Activated T-helper 9 cell treated with anti-CD3 and anti-CD28 coated beads, Interleukin-2, amount 50 U/mL, for 16 hours (primary cell): Measurements from ENCODE around the gene DHRS1.

Experiments used
- DNase-seq: peaks from one replicate; pipeline ENCODE4 v3.0.0-alpha.2; 2020; ENCODE audit warnings: low read depth

Gene DHRS1

GRCh38 chr14:24282736-24283135 lies 16.8 kb downstream of the DHRS1 start:
- DNase-seq, result no peak

- DNase-seq, result no peak
These were observed 17.9 kb downstream of the DHRS1 start for GRCh38 chr14:24281636-24282035.

- DNase-seq, result no peak
These were observed 18.7 kb downstream of the DHRS1 start for GRCh38 chr14:24280797-24281460.

GRCh38 chr14:24279301-24280186 lies 20.0 kb downstream of the DHRS1 start:
- DNase-seq, result peak; percentile 32

GRCh38 chr14:24278424-24278823 lies 21.2 kb downstream of the DHRS1 start:
- DNase-seq, result no peak

- no peak for DNase-seq
These were observed 21.8 kb downstream of the DHRS1 start for GRCh38 chr14:24277606-24278321.

- no peak for DNase-seq
These were observed 22.5 kb downstream of the DHRS1 start for GRCh38 chr14:24277071-24277470.

- DNase-seq, result peak; percentile 27
These were observed 25.5 kb downstream of the DHRS1 start for GRCh38 chr14:24274101-24274543.

- no peak for DNase-seq
These were observed 26.1 kb downstream of the DHRS1 start for GRCh38 chr14:24273422-24273998.

GRCh38 chr14:24272467-24272866 lies 27.1 kb downstream of the DHRS1 start:
- DNase-seq, result no peak

GRCh38 chr14:24271834-24272263 lies 27.7 kb downstream of the DHRS1 start:
- no peak for DNase-seq

- peak; percentile 85 for DNase-seq
These were observed 28.3 kb downstream of the DHRS1 start, which contains the start of gene RABGGTA for GRCh38 chr14:24271134-24271833. RABGGTA (minus strand) TSS chr14:24271597; CDS start chr14:24271115, 482 bp downstream.

- DNase-seq, result no peak
These were observed 28.9 kb downstream of the DHRS1 start for GRCh38 chr14:24270537-24271133.

GRCh38 chr14:24269910-24270536 lies 29.6 kb downstream of the DHRS1 start:
- no peak for DNase-seq

GRCh38 chr14:24269368-24269767 lies 30.2 kb downstream of the DHRS1 start:
- no peak for DNase-seq

- DNase-seq, result no peak
These were observed 31.4 kb downstream of the DHRS1 start for GRCh38 chr14:24268225-24268624.

GRCh38 chr14:24267516-24267915 lies 32.1 kb downstream of the DHRS1 start:
- no peak for DNase-seq

GRCh38 chr14:24266344-24267244 lies 33.0 kb downstream of the DHRS1 start:
- DNase-seq, result no peak

GRCh38 chr14:24264298-24264697 lies 35.3 kb downstream of the DHRS1 start:
- DNase-seq, result no peak
